HEK293 (cell line): Measurements from ENCODE around the gene DPY30.

Source experiments
- CTCF ChIP-seq: fragments of 450-650 bp; formaldehyde crosslinking; IDR thresholded peaks from 2 replicates; pipeline ENCODE4 v1.5.1; 2016; ENCODE audit warnings: missing biosample characterization, missing genetic modification characterization
- TCF7L2 ChIP-seq: IDR thresholded peaks from 2 replicates; pipeline ENCODE4 v1.6.1; 2011; ENCODE audit warnings: low read depth, mild to moderate bottlenecking, inconsistent platforms, low read length, moderate library complexity, borderline replicate concordance
- ZNF16 ChIP-seq: fragments of 450-650 bp; formaldehyde crosslinking; IDR thresholded peaks from 2 replicates; pipeline ENCODE4 v1.5.1; 2016; ENCODE audit warnings: low read depth, missing biosample characterization, missing genetic modification characterization
- ZNF354C ChIP-seq: fragments of 450-650 bp; formaldehyde crosslinking; IDR thresholded peaks from 2 replicates; pipeline ENCODE4 v1.5.1; 2016; ENCODE audit warnings: missing biosample characterization, missing genetic modification characterization, low read depth, borderline replicate concordance
- ZNF670 ChIP-seq: fragments of 450-650 bp; formaldehyde crosslinking; IDR thresholded peaks from 2 replicates; pipeline ENCODE4 v1.5.1; 2016; ENCODE audit warnings: missing biosample characterization, missing genetic modification characterization, low read depth
- TF ChIP-seq, protein P1 (sequence below): fragments of 450-650 bp; formaldehyde crosslinking; IDR thresholded peaks from 2 replicates; pipeline ENCODE4 v1.5.1; 2016; ENCODE audit warnings: missing biosample characterization, missing genetic modification characterization
- TF ChIP-seq, protein P2 (sequence below): fragments of 450-650 bp; formaldehyde crosslinking; IDR thresholded peaks from 2 replicates; pipeline ENCODE4 v1.5.1; 2016; ENCODE audit warnings: missing biosample characterization, missing genetic modification characterization
- TF ChIP-seq, protein P3 (sequence below): fragments of 450-650 bp; formaldehyde crosslinking; IDR thresholded peaks from 2 replicates; pipeline ENCODE4 v1.5.1; 2017; ENCODE audit warnings: missing biosample characterization, missing genetic modification characterization
- TF ChIP-seq, protein P4 (sequence below): fragments of 450-650 bp; formaldehyde crosslinking; IDR thresholded peaks from 2 replicates; pipeline ENCODE4 v1.5.1; 2016; ENCODE audit warnings: missing biosample characterization, missing genetic modification characterization

DNA sequence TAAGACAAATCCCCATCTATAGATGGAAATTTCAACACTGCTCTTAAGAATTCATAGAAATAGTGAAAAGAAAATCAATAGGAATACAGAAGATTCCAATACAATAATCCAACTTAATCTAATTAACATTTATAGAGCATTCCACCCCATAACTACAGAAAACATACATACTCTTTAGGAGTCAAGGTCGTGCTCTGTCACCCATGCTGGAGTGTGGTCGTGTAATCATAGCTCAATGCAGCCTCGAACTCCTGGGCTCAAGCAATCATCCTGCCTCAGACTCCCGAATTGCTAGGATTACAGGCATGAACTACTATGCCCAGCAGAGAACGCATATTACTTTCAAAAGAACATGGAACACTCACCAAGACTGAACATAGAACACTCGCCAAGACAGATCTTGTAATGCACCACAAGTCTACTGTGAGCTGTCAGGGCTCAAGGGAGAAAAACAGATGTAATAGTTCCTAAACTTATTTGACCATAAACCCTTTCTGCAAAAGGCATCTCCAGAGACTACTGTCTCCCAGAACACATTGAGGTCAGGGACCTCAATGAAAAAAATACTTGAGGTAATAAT is 42.9 kb downstream of the DPY30 start:
- TF ChIP-seq ZNF16 (tag by site-specific recombination) (no peak), ZNF670 (tag by site-specific recombination) (no peak), TCF7L2 (no peak), ZNF354C (no peak), CTCF (tag by site-specific recombination) (no peak)
- TF ChIP-seq, protein P1, sequence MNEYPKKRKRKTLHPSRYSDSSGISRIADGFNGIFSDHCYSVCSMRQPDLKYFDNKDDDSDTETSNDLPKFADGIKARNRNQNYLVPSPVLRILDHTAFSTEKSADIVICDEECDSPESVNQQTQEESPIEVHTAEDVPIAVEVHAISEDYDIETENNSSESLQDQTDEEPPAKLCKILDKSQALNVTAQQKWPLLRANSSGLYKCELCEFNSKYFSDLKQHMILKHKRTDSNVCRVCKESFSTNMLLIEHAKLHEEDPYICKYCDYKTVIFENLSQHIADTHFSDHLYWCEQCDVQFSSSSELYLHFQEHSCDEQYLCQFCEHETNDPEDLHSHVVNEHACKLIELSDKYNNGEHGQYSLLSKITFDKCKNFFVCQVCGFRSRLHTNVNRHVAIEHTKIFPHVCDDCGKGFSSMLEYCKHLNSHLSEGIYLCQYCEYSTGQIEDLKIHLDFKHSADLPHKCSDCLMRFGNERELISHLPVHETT (tag by site-specific recombination): no peak
- TF ChIP-seq, protein P2, sequence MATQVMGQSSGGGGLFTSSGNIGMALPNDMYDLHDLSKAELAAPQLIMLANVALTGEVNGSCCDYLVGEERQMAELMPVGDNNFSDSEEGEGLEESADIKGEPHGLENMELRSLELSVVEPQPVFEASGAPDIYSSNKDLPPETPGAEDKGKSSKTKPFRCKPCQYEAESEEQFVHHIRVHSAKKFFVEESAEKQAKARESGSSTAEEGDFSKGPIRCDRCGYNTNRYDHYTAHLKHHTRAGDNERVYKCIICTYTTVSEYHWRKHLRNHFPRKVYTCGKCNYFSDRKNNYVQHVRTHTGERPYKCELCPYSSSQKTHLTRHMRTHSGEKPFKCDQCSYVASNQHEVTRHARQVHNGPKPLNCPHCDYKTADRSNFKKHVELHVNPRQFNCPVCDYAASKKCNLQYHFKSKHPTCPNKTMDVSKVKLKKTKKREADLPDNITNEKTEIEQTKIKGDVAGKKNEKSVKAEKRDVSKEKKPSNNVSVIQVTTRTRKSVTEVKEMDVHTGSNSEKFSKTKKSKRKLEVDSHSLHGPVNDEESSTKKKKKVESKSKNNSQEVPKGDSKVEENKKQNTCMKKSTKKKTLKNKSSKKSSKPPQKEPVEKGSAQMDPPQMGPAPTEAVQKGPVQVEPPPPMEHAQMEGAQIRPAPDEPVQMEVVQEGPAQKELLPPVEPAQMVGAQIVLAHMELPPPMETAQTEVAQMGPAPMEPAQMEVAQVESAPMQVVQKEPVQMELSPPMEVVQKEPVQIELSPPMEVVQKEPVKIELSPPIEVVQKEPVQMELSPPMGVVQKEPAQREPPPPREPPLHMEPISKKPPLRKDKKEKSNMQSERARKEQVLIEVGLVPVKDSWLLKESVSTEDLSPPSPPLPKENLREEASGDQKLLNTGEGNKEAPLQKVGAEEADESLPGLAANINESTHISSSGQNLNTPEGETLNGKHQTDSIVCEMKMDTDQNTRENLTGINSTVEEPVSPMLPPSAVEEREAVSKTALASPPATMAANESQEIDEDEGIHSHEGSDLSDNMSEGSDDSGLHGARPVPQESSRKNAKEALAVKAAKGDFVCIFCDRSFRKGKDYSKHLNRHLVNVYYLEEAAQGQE (tag by site-specific recombination): no peak
- TF ChIP-seq, protein P3, sequence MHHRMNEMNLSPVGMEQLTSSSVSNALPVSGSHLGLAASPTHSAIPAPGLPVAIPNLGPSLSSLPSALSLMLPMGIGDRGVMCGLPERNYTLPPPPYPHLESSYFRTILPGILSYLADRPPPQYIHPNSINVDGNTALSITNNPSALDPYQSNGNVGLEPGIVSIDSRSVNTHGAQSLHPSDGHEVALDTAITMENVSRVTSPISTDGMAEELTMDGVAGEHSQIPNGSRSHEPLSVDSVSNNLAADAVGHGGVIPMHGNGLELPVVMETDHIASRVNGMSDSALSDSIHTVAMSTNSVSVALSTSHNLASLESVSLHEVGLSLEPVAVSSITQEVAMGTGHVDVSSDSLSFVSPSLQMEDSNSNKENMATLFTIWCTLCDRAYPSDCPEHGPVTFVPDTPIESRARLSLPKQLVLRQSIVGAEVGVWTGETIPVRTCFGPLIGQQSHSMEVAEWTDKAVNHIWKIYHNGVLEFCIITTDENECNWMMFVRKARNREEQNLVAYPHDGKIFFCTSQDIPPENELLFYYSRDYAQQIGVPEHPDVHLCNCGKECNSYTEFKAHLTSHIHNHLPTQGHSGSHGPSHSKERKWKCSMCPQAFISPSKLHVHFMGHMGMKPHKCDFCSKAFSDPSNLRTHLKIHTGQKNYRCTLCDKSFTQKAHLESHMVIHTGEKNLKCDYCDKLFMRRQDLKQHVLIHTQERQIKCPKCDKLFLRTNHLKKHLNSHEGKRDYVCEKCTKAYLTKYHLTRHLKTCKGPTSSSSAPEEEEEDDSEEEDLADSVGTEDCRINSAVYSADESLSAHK (tag by site-specific recombination): no peak
- TF ChIP-seq, protein P4, sequence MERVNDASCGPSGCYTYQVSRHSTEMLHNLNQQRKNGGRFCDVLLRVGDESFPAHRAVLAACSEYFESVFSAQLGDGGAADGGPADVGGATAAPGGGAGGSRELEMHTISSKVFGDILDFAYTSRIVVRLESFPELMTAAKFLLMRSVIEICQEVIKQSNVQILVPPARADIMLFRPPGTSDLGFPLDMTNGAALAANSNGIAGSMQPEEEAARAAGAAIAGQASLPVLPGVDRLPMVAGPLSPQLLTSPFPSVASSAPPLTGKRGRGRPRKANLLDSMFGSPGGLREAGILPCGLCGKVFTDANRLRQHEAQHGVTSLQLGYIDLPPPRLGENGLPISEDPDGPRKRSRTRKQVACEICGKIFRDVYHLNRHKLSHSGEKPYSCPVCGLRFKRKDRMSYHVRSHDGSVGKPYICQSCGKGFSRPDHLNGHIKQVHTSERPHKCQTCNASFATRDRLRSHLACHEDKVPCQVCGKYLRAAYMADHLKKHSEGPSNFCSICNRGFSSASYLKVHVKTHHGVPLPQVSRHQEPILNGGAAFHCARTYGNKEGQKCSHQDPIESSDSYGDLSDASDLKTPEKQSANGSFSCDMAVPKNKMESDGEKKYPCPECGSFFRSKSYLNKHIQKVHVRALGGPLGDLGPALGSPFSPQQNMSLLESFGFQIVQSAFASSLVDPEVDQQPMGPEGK (tag by site-specific recombination): no peak
